GM12878 (cell line): Measurements from ENCODE around the gene THOC5. TPM values are rescaled to one million over a fixed set of nuclear protein-coding genes. Genes with fewer than 3 reads are reported as not detected.

Source experiments
- ATAC-seq: fragments of 200-7000 bp; cut with Tn5 transposase; 3 replicates; pipeline ENCODE4 v1.9.1; 2020; ENCODE audit warnings: mild to moderate bottlenecking, moderate library complexity
- BruUV-seq: library from RNA; stranded (reverse); fragments of 400-500 nt; replicated peaks from 2 replicates; lab custom pipeline; 2021; lab: Mats Ljungman, UMichigan
- CTCF ChIA-PET: fragments of 300-600 bp; sonication (Branson Sonifier 250); formaldehyde crosslinking; extraction: SDS; loops from one replicate; lab custom pipeline; 2021; ENCODE audit warnings: inconsistent platforms; lab: Yijun Ruan, JAX
- POLR2A ChIA-PET: fragments of 350-600 bp; formaldehyde crosslinking; extraction: SDS; loops from one replicate; lab custom pipeline; 2021; ENCODE audit warnings: inconsistent platforms; lab: Charles Lee
- RAD21 ChIA-PET: fragments of 300-600 bp; sonication (Branson Sonifier 250); formaldehyde crosslinking; loops from one replicate; lab custom pipeline; 2023; ENCODE audit warnings: antibody characterized with exemption; ENCODE audit not compliant: unreplicated experiment; lab: Charles Lee
- SMC1A ChIA-PET: fragments of 300-600 bp; sonication (Branson Sonifier 250); formaldehyde crosslinking; loops from one replicate; lab custom pipeline; 2023; ENCODE audit not compliant: unreplicated experiment, uncharacterized antibody; lab: Charles Lee
- DNase-seq: peaks from one replicate; pipeline ENCODE4 v3.0.0-alpha.2; 2011; ENCODE audit warnings: low read depth, low spot score
- FAIRE-seq: peaks from 3 replicates; lab custom pipeline; 2011; peaks lifted over from hg19 to GRCh38; lab: Jason Lieb, UNC
- H2AFZ ChIP-seq: 2 replicates; pipeline ENCODE4 v1.6.0; 2011; ENCODE audit warnings: low read depth, low read length, control low read depth; ENCODE audit not compliant: control insufficient read depth
- H3K27ac ChIP-seq: 2 replicates; pipeline ENCODE4 v1.5.1; 2011; ENCODE audit warnings: control low read depth; ENCODE audit not compliant: control insufficient read depth, insufficient read depth
- H3K27me3 ChIP-seq, 2 experiments: replicated peaks in 1 of 2; 2 replicates each; pipeline versions ENCODE4 v1.6.0 to v1.6.1; 2011; ENCODE audit warnings: low read length in 1 of 2; ENCODE audit not compliant: control insufficient read depth in 2 of 2, insufficient read depth in 2 of 2
- H3K36me3 ChIP-seq, 2 experiments: 2 replicates each; pipeline ENCODE4 v1.5.1; 2011; ENCODE audit warnings: low read length in 1 of 2; ENCODE audit not compliant: control insufficient read depth in 2 of 2, insufficient read depth in 2 of 2
- H3K4me1 ChIP-seq: 2 replicates; pipeline ENCODE4 v1.6.1; 2011; ENCODE audit warnings: mild to moderate bottlenecking, low read length, moderate library complexity, mixed read lengths; ENCODE audit not compliant: control insufficient read depth, insufficient read depth
- H3K4me2 ChIP-seq: 2 replicates; pipeline ENCODE4 v1.6.0; 2011; ENCODE audit warnings: control low read depth; ENCODE audit not compliant: control insufficient read depth, insufficient read depth
- H3K4me3 ChIP-seq: fragments of 200-600 bp; sonication (generic); 2 replicates; pipeline ENCODE4 v1.5.1; 2016
- H3K79me2 ChIP-seq: 2 replicates; pipeline ENCODE4 v1.6.0; 2011; ENCODE audit warnings: low read length; ENCODE audit not compliant: control insufficient read depth, insufficient read depth
- H3K9ac ChIP-seq: 2 replicates; pipeline ENCODE4 v1.8.0; 2011; ENCODE audit warnings: low read length, control low read depth, mixed read lengths; ENCODE audit not compliant: control insufficient read depth, insufficient read depth
- H3K9me3 ChIP-seq: replicated peaks from 3 replicates; pipeline ENCODE4 v1.5.1; 2011; ENCODE audit warnings: mild to moderate bottlenecking, low read length; ENCODE audit not compliant: control insufficient read depth, insufficient read depth
- H4K20me1 ChIP-seq: 2 replicates; pipeline ENCODE4 v1.6.0; 2011; ENCODE audit not compliant: control insufficient read depth, insufficient read depth
- CREB1 ChIP-seq: IDR thresholded peaks from 2 replicates; pipeline ENCODE4 v1.6.1; 2012; ENCODE audit warnings: low read depth, mild to moderate bottlenecking, inconsistent platforms
- CREM ChIP-seq: IDR thresholded peaks from 2 replicates; pipeline ENCODE4 v1.6.1; 2014; ENCODE audit warnings: antibody characterized with exemption, low read depth
- IKZF1 ChIP-seq: fragments of 450-650 bp; conservative IDR thresholded peaks from 2 replicates; pipeline ENCODE4 v1.6.1; 2017; ENCODE audit warnings: antibody characterized with exemption, mild to moderate bottlenecking
- KAT2A ChIP-seq: conservative IDR thresholded peaks from 2 replicates; pipeline ENCODE4 v1.6.1; 2011; ENCODE audit warnings: low read depth, low read length; ENCODE audit not compliant: control insufficient read depth
- NFYB ChIP-seq: IDR thresholded peaks from 2 replicates; pipeline ENCODE4 v1.6.1; 2011; ENCODE audit warnings: low read depth, mild to moderate bottlenecking, low read length, improper control_type of control experiment, moderate library complexity; ENCODE audit not compliant: insufficient read depth
- NR2C2 ChIP-seq: IDR thresholded peaks from 2 replicates; pipeline ENCODE4 v1.6.1; 2011; ENCODE audit warnings: borderline replicate concordance, low read depth; ENCODE audit not compliant: control insufficient read depth, insufficient read length
- POLR2AphosphoS5 ChIP-seq: IDR thresholded peaks from 2 replicates; pipeline ENCODE4 v1.6.1; 2011; ENCODE audit warnings: mild to moderate bottlenecking, low read length, inconsistent platforms
- RELA ChIP-seq: fragments of 450-650 bp; IDR thresholded peaks from 2 replicates; pipeline ENCODE4 v1.8.0; 2014; ENCODE audit warnings: borderline replicate concordance; ENCODE audit not compliant: partially characterized antibody
- SUPT20H ChIP-seq: IDR thresholded peaks from 2 replicates; pipeline ENCODE4 v1.6.1; 2011; ENCODE audit warnings: low read depth, mild to moderate bottlenecking, low read length, moderate library complexity, borderline replicate concordance; ENCODE audit not compliant: control insufficient read depth
- SUZ12 ChIP-seq: fragments of 200-600 bp; sonication (generic); IDR thresholded peaks from one replicate; pipeline ENCODE4 v1.6.1; 2018; ENCODE audit warnings: antibody characterized with exemption, mild to moderate bottlenecking; ENCODE audit not compliant: unreplicated experiment
- ZZZ3 ChIP-seq: IDR thresholded peaks from 2 replicates; pipeline ENCODE4 v1.6.1; 2011; ENCODE audit warnings: low read depth; ENCODE audit not compliant: control insufficient read depth, insufficient read length
- WGBS: methylation state at CpG from one replicate; pipeline ENCODE4 v1.1.6; 2016; ENCODE audit warnings: low lambda C conversion rate; ENCODE audit not compliant: insufficient replicate concordance, insufficient coverage; ENCODE audit errors: missing lambda C conversion rate; 5-methylcytosine and 5-hydroxymethylcytosine counted together
- in situ Hi-C: fragments of 300-500 bp; cut with MboI; formaldehyde crosslinking; loops from 9 replicates; pipeline ENCODE4 v1.14.3; 2018; ENCODE audit warnings: mixed read lengths
- intact Hi-C: fragments of 100-400 bp; cut with micrococcal nuclease; formaldehyde crosslinking; loops from one replicate; pipeline ENCODE4 v1.14.2; 2022; ENCODE audit not compliant: unreplicated experiment
- polyA plus RNA-seq, 11 experiments: library from polyadenylated mRNA; depleted of rRNA in 4 of 11; unstranded in 6 of 11; stranded (reverse) in 5 of 11; fragments of >200 nt; fragmentation: Nextera tagmentation in 4 of 11; fragmentation: Illumina TruSeq in 1 of 11; extraction: Ambion mirVana in 4 of 11; extraction: Trizol in 1 of 11; gene quantifications; 1 replicate in 1 of 11; 2 replicates in 10 of 11; pipeline versions ENCODE4 v1.2.1 to v1.2.3, GENCODE V29; 2011 to 2016; ENCODE audit warnings: inconsistent platforms in 2 of 11, missing spikeins in 2 of 11, low read depth in 1 of 11
- total RNA-seq, 4 experiments: library from RNA; depleted of rRNA in 3 of 4; stranded (reverse); fragments of >200 nt in 3 of 4; fragmentation: Illumina TruSeq in 1 of 4; extraction: Trizol in 1 of 4; gene quantifications; 2 replicates each; pipeline versions ENCODE4 v1.2.1 to v1.2.3, GENCODE V29; 2013 to 2021
- TF ChIP-seq, protein P1 (sequence below): IDR thresholded peaks from 2 replicates; pipeline ENCODE4 v1.6.1; 2011; ENCODE audit warnings: borderline replicate concordance, low read depth, mild to moderate bottlenecking, moderate library complexity, mixed read lengths, low read length; ENCODE audit not compliant: insufficient read depth; ENCODE audit errors: extremely low read length
- TF ChIP-seq, protein P2 (sequence below): fragments of 450-650 bp; IDR thresholded peaks from 2 replicates; pipeline ENCODE4 v1.6.1; 2018; ENCODE audit warnings: mild to moderate bottlenecking, low read depth, moderate library complexity; ENCODE audit not compliant: partially characterized antibody

The THOC5 gene
- total and polyA plus RNA-seq, 10 of the 15 experiments (the other 5 are each of a cell fraction or from before 2014, with no cell fraction given) = 20.9 to 44.9 (median 31.4) TPM

DNA sequence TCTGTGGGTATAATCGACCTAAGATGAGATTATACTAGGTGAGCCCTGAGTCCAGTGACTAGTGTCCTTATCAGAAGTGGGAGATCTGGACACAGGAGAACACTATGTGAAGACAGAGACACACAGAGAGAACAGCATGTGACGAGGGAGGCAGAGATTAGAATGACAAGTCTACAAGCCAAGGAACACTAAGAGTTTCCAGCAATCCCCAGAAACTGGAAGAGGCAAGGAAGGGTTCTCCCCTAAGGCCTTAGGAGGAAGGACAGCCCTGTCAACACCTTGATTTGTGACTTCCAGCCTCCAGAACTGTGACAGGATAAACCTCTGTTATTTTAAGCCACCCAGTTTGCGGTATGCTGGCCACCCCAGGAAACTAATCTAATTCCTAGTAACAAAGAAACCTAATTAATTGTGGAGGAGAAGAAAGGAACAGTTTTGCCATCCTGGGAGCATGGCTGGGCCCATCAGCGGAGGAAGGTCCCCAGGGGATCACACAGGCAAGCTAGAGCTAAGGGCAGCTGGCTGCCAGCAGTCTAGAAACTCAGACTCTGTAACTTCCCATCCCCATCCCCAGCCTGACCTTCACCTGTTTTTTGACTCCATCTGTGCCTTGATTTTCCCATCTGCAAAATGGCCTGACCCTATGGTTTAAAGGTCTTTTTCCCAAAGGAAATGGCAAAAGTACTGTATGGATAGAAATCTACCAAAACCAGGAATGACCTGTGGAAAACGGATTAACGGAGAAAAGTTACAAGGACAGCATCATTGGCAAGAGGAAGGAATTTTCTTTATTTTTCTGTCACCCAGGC lies 10.3 kb upstream of the THOC5 start:
- ChIA-PET CTCF (interaction anchor here (1.6 kb wide), 1 partner anchor 10 kb away, joined by 8 read pairs; the partner anchor contains the start of gene THOC5), POLR2A (no interaction called here), RAD21 (no interaction called here), SMC1A (interaction anchor here (1.5 kb wide), 1 partner anchor 10 kb away, joined by 3 read pairs; the partner anchor contains the start of gene THOC5)
- FAIRE-seq (no peak), ATAC-seq (no peak), DNase-seq (no peak)
- no peaks in the 10 kb centered on the region for H3K4me1 ChIP-seq
- 71% methylated on average over 6 of the region's 6 CpGs for WGBS
- no TSS peak for BruUV-seq
- no peak overlapping the region for H3K4me2 ChIP-seq
- H3K27me3 ChIP-seq = no peaks in the 10 kb centered on the region
- no peak overlapping the region for H3K27ac ChIP-seq
- no peaks in the 10 kb centered on the region for H3K9me3 ChIP-seq
- no peak overlapping the region for H2AFZ ChIP-seq
- H3K79me2 ChIP-seq = no peaks in the 10 kb centered on the region
- peaks cover 0 to 8% of the 10 kb centered on the region in 2 experiments; a peak in 1 of 4 replicates for H3K36me3 ChIP-seq
- no peaks in the 10 kb centered on the region for H4K20me1 ChIP-seq
- intact Hi-C loops (no loop called here), in situ Hi-C loops (no loop called here)
- TF ChIP-seq NR2C2 (no peak), SUZ12 (no peak), RELA (no peak), KAT2A (no peak), ZZZ3 (no peak), POLR2AphosphoS5 (no peak), IKZF1 (no peak), CREM (no peak), NFYB (no peak), CREB1 (no peak), SUPT20H (no peak)
- TF ChIP-seq, protein P1, sequence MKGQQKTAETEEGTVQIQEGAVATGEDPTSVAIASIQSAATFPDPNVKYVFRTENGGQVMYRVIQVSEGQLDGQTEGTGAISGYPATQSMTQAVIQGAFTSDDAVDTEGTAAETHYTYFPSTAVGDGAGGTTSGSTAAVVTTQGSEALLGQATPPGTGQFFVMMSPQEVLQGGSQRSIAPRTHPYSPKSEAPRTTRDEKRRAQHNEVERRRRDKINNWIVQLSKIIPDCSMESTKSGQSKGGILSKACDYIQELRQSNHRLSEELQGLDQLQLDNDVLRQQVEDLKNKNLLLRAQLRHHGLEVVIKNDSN = no peak
- TF ChIP-seq, protein P2, sequence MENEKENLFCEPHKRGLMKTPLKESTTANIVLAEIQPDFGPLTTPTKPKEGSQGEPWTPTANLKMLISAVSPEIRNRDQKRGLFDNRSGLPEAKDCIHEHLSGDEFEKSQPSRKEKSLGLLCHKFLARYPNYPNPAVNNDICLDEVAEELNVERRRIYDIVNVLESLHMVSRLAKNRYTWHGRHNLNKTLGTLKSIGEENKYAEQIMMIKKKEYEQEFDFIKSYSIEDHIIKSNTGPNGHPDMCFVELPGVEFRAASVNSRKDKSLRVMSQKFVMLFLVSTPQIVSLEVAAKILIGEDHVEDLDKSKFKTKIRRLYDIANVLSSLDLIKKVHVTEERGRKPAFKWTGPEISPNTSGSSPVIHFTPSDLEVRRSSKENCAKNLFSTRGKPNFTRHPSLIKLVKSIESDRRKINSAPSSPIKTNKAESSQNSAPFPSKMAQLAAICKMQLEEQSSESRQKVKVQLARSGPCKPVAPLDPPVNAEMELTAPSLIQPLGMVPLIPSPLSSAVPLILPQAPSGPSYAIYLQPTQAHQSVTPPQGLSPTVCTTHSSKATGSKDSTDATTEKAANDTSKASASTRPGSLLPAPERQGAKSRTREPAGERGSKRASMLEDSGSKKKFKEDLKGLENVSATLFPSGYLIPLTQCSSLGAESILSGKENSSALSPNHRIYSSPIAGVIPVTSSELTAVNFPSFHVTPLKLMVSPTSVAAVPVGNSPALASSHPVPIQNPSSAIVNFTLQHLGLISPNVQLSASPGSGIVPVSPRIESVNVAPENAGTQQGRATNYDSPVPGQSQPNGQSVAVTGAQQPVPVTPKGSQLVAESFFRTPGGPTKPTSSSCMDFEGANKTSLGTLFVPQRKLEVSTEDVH = no peak
- H3K4me3 ChIP-seq = no peak overlapping the region
- no peak overlapping the region for H3K9ac ChIP-seq
